ENCODE measurements around the gene PRKCA.

- no peak for TF ChIP-seq CTCF (IDR thresholded peaks at IDR 0.05)
- TF ChIP-seq POLR2A (IDR thresholded peaks at IDR 0.05): no peak
Measured at GRCh38 chr17:66392783-66393437, 90.5 kb downstream of the PRKCA start.

Data from uterus (tissue), 2 donors.